ENCODE measurements around the gene TWF2.

The TWF2 gene

GRCh38 chr3:52211268-52211891 lies 27.6 kb downstream of the TWF2 start:
- DNase-seq, result peak in 1 of 10 donors; percentile 48
- intact Hi-C loops (cut with DNase I), result no loop called here

- DNase-seq, result no peak
- intact Hi-C loops (cut with DNase I), result no loop called here
Measured at GRCh38 chr3:52210550-52211046, 28.4 kb downstream of the TWF2 start.

GRCh38 chr3:52210037-52210436 lies 28.9 kb downstream of the TWF2 start:
- peak in 1 of 10 donors; percentile 25 for DNase-seq
- intact Hi-C loops (cut with DNase I), result no loop called here

GRCh38 chr3:52208556-52208955 lies 30.4 kb downstream of the TWF2 start:
- intact Hi-C loops (cut with DNase I), result no loop called here
- DNase-seq, result peak in 1 of 10 donors; percentile 2

- DNase-seq, result peak in 1 of 10 donors; percentile 24
- intact Hi-C loops (cut with DNase I), result no loop called here
Measured at GRCh38 chr3:52205727-52206372, 33.1 kb downstream of the TWF2 start.

GRCh38 chr3:52204337-52205073 lies 34.5 kb downstream of the TWF2 start:
- intact Hi-C loops (cut with DNase I), result no loop called here
- DNase-seq, result peak in 1 of 10 donors; percentile 16

GRCh38 chr3:52203701-52204100 lies 35.3 kb downstream of the TWF2 start:
- no peak for DNase-seq
- intact Hi-C loops (cut with DNase I), result no loop called here

- intact Hi-C loops (cut with DNase I), result no loop called here
Measured at GRCh38 chr3:52202384-52203077, 36.4 kb downstream of the TWF2 start.

GRCh38 chr3:52200981-52201679 lies 37.8 kb downstream of the TWF2 start:
- DNase-seq, result peak in 1 of 10 donors; percentile 6
- intact Hi-C loops (cut with DNase I), result no loop called here

More at GRCh38 chr3:52202384-52203077, 36.4 kb downstream of the TWF2 start:
- no peak for DNase-seq

GRCh38 chr3:52198643-52199608 lies 40.0 kb downstream of the TWF2 start:
- intact Hi-C loops (cut with DNase I), result loop anchor here (1.0 to 5.0 kb wide), 2 partner anchors 45 to 78 kb away; partner anchors contain the start of genes POC1A and WDR82
- DNase-seq, result no peak

- intact Hi-C loops (cut with DNase I), result loop anchor here (1.0 to 5.0 kb wide), 2 partner anchors 44 to 79 kb away; partner anchors contain the start of genes POC1A and WDR82
- DNase-seq, result peak; percentile 75 to 98 (median 87)
Measured at GRCh38 chr3:52197842-52198625, 40.9 kb downstream of the TWF2 start, which contains the start of gene ALAS1. Gene ALAS1 (plus strand): TSS chr3:52198160. CDS start chr3:52199242, 1,082 bp downstream.

GRCh38 chr3:52197499-52197841 lies 41.5 kb downstream of the TWF2 start:
- peak in 2 of 10 donors; percentile 27 to 87 for DNase-seq
- intact Hi-C loops (cut with DNase I), result loop anchor here (5.0 kb wide), 1 partner anchor 80 kb away; the partner anchor contains the start of gene WDR82

- peak in 1 of 10 donors; percentile 82 for DNase-seq
- intact Hi-C loops (cut with DNase I), result loop anchor here (5.0 kb wide), 1 partner anchor 80 kb away; the partner anchor contains the start of gene WDR82
Measured at GRCh38 chr3:52196977-52197376, 42.0 kb downstream of the TWF2 start.

GRCh38 chr3:52195823-52196331 lies 43.1 kb downstream of the TWF2 start:
- DNase-seq, result no peak
- intact Hi-C loops (cut with DNase I), result loop anchor here (5.0 kb wide), 1 partner anchor 81 kb away; the partner anchor contains the start of gene WDR82

- no peak for DNase-seq
- intact Hi-C loops (cut with DNase I), result loop anchor here (5.0 kb wide), 1 partner anchor 82 kb away; the partner anchor contains the start of gene WDR82
Measured at GRCh38 chr3:52195291-52195597, 43.7 kb downstream of the TWF2 start.

- peak in 1 of 10 donors; percentile 53 for DNase-seq
- intact Hi-C loops (cut with DNase I), result loop anchor here (5.0 kb wide), 1 partner anchor 83 kb away; the partner anchor contains the start of gene WDR82
Measured at GRCh38 chr3:52194485-52195290, 44.3 kb downstream of the TWF2 start.

GRCh38 chr3:52193065-52193464 lies 45.9 kb downstream of the TWF2 start:
- intact Hi-C loops (cut with DNase I), result no loop called here
- DNase-seq, result peak; percentile 40 to 97 (median 78)

All from posterior cingulate gyrus (tissue), 11 donors.